GM18508 (cell line): ENCODE measurements around the gene ATXN3.
A peak's percentile ranks its signal among the peaks of the same experiment; 100 is the strongest.
"Not testable (repeated sequence)": the region's sequence is repeated elsewhere in the genome, so short reads cannot be mapped to it uniquely, and the experiment has no call there.

Experiments used
- ATAC-seq: cut with Tn5 transposase; IDR thresholded peaks from one replicate; pipeline ENCODE4 v1.9.1; 2021; ENCODE audit warnings: moderate number of reproducible peaks; ENCODE audit not compliant: insufficient read depth, unreplicated experiment

Gene ATXN3

DNA sequence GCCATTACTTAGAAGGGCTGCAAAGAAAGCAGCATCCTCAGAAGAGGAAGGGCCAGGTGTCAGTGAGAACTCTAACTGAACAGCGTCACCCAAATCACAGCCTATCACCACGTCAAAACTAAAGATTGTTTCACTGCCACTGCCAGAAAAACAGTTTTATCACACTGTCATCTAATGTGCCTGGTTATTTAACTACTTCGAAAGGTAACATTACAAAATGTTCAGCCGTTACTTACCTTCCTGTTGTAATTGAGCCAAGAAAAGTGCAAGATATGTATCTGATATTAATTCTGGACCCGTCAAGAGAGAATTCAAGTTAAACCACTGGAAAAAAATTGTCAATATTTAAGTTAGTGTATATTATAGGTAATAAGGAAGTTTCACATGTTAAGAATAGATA lies 17.9 kb downstream of the ATXN3 start:
- ATAC-seq, result no peak

DNA sequence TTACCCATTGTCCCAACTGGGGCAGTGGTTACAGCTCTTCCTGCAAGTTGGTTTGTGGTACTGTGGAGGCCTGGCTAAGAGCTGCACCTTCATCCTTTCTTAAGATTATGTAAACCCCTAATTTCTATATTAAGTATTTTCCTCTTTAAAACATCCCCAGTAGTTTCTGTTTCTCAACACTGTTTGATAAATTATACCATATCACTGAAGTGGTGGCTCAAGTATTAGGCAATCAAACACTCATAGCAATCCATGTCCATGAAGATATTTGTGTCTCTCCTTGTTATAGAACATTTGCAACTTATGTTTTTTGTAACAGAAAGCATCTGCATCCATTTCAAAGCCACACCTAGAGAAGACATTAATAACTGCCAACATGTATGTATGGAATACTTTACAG lies 31.8 kb downstream of the ATXN3 start:
- ATAC-seq, result no peak

DNA sequence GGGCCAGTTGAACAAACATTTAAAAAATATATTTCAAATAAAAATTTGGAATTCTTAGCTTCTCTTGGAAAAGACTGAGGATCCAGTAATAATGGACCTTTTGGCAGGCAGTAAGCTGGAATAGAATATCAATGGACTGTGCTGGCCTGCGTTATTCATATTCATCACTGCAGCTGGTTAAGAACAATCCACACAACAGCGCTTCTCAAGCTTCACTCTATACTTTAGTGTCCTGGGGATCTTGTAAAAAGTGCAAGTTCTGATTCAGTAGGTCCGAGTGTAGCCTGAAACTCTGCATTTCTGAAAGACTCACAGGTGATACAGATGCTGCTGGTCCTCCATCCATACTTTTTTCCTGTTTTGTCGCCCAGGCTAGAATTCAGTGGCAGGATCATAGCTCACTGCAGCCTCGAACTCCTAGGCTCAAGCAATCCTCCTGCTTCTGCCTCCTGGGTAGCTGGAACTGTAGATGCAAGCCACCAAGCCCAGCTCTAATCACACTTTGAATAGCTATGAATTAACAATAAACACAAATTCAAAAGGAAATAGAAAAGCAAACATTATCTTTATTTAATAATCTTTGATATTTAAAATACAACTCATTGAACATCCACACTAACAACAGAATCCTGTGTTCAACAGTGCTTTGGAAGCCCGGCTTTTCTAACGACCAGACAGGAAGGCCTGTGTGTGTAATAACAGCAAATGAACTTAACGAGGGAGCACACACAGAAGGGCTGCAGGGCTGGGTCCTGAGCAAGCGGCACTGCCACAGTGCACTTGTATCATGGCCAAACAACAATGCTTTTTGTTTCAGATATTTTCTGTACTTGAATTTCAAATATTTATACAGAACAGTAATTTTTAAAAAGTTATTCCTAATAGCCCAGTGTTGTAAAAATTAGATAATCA lies 48.1 kb downstream of the ATXN3 start:
- no peak for ATAC-seq

DNA sequence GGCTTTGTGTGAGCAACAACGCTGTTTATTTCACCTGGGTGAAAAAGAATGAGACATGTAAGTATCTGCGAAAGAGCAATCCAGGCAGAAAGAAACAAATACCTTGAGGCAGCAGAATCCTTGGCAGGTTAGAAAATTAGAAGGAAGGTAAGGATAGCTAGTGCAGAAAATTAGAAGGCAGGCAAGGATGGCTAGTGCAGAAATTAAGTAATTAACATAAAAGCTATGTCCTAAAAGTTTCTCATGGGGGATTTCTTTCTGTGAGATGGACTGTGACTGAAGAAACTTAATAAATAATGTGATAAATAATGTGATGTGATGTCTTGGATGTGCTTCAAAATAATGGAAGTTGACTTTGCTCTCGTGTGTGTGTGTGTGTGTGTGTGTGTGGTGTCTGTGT lies 56.6 kb downstream of the ATXN3 start:
- ATAC-seq, result no peak

DNA sequence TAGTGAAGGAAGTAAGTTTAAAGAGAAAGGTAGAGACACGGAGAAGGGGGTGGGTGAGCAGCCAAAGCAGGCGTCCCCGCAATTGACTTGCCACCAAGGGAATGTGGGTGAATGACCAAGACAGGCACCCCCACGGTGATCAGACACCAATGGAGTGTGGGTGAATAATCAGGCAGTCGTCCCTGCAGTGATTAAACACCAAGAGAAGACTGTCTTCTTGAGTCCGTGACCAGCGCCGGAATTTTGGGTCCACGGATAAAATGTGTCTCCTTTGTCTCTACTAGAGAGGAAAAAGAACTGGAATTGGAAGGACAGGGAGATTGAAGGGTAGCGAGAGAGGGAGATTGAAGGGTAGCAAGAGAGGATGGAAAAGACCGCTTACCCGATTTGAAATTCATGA lies 57.2 kb downstream of the ATXN3 start:
- ATAC-seq, result not testable (repeated sequence)

DNA sequence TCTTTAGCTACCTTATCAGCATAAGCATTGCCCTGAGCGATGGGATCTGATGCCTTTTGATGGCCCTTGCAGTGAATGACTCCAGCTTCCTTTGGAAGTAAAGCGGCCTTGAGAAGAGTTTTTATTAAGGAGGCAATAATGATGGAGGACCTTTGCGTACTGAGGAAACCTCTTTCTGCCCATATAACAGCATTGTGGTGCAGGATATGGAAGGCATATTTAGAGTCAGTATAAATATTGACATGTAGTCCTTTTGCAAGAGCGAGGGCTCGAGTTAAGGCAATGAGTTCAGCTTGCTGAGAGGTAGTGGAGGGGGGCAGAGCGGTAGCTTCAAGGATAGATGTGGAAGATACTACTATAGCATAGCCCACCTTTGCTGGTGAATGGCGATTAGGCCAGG lies 60.5 kb downstream of the ATXN3 start:
- not testable (repeated sequence) for ATAC-seq

DNA sequence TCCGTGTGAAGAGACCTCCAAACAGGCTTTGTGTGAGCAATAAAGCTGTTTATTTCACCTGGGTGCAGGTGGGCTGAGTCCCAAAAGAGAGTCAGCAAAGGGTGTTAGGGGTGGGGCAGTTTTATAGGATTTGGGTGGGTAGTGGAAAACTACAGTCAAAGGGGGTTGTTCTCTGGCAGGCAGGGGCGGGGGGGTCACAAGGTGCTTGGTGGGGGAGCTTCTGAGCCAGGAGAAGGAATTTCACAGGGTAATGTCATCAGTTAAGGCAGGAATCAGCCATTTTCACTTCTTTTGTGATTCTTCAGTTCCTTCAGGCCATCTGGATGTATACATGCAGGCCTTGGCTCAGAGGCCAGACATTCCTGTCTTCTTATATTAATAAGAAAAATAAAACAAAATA lies 64.6 kb downstream of the ATXN3 start:
- ATAC-seq, result not testable (repeated sequence)

DNA sequence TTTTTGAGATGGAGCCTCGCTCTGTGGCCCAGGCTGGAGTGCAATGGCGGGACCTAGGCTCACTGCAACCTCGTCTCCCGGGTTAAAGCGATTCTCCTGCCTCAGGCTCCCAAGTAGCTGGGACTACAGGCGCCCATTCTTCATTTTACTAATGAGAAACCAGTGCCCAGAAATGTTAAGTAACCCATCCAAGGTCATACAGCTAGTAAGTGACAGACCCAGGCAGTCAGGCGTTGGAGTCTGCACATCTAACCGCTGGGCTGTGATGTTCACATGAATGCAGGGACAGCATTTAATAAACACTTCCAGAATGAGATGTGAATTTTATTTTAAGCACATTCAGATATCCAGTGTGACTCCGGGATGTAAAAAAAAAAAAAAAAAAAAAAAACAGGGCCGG lies 65.2 kb downstream of the ATXN3 start:
- no peak for ATAC-seq

DNA sequence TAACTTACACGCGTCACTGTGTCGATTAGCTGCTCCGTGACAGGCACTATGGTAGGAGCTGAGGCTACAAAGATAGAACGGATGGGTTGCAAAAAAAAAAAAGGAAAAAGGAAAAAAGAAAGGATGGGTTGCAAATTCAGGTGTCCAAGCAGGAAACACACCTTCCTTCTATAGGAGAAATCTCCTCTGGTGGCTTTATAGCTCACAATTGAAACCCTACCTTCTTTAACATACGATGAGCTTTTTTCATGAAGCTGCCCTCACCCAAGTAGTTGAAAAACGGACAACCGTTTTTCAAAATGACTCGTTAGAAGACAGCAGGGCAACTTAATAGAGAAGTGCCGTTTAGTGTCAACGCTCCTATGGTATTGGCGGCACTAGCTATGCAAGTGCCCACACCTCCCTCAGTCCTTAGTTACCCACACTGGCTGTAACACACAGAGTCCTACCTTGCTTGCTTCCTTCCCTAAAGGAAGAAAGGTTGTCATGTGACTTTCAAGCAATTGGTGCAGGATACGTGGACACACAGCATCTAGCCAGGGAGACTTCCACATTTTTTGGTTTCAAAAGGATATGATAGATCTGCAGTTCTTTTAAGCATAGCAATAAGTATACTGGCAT lies 65.8 kb downstream of the ATXN3 start:
- ATAC-seq, result no peak

DNA sequence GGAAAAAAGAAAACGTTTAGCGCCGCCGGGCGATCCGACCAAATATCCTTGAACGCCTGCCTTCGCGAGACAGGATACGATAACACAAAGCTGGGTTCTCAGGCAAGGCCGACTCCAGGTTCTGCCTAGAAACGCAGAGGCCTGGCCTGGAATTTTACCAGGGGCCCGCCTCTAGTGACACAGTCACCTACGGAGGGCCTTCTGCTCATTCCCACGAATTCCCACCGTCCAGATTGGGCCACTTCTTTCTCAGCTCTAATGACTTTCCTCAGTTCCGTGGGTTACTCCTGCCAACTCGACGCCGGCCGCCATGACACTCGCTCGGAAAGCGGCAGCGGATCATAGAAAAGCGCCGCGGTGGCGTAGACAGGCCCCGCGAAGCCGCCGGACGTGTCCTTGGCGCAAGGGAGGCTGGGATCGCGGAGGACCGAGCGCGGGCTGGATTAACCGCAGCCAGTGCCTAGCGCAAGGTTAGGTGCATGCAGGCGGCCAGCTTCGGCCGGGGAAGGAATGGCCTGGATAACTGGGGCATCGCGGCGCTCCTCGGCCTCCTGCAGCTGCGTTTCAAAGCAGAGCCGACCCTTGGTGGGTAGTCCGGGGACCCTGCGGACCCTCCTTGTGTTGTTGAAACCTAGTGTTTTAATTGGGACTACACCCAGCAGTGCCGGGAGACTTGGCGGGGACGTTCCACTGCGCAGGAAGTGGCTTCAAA lies 66.5 kb downstream of the ATXN3 start, which contains the start of gene TRIP11:
Gene TRIP11, minus strand, starts transcription at position 341 of the 712 bp plus-strand sequence. CDS start 374 bp downstream, outside the sequence.
- peak; percentile 85 for ATAC-seq

DNA sequence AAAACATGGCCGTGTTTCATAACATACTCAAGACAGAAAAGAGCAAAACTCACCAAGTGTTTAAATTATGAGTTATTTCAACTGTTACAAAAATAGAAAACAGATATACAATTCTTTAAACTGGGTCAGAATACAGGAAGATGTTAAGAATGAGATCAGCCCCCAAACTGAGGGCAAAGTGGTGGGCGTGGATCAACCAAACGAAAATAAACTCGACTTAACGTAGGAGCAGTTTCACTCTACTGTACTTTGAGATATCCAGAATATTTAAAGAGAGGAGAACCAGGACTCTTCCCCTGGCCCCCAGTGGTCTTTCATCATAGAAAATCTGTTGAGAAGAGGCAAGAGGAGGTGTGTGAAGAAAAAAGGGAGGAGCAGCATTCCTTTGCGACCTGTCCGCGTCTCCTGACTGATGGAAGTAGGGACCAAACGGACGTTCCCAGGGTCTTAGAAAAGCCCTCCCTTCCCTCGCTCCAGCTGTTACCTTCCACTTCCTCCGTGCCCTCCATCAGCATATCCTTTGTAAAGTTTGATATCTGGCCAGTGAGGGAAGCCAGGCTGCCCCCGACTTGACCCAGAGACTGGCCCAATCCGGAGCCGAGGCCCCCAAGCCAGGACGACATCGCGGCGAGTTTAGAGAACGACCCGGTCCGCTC lies 67.2 kb downstream of the ATXN3 start:
- ATAC-seq, result no peak

DNA sequence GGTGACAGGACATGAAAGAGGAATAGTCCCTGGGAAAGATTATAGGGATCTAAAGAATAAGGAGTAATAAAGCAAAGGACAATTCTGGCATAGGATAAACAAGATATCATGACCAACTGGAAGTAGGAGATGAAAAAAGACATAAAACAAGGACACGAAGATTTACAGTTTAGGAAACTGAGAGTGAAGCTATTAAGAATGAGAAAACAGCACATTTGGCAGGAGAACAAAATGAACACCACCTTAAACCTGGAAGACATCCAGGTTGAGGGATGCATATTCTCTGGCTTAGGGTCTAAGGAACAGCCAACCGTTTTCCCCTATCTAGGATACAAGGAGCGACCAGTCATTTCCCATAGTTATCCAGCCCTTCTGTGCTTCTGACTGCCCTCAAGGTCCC lies 68.4 kb downstream of the ATXN3 start:
- no peak for ATAC-seq

DNA sequence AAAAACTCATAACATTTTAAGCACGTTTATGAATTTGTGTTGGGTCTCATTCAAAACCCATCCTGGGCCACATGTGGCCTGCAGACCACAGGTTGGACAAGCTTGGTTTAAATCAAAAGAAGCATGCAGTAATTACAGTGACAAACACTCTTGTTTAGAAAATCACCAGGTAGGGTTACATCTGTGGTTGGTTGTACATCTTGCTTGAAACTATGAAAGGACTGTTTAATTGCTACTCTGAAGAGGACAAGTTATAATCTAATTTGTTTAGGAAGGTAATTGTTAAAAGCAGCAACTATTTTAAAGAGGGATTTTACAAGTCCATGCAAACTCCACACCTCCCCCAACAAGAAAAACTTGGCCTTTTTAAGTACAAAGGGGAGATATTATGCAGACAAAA lies 70.5 kb downstream of the ATXN3 start:
- no peak for ATAC-seq

DNA sequence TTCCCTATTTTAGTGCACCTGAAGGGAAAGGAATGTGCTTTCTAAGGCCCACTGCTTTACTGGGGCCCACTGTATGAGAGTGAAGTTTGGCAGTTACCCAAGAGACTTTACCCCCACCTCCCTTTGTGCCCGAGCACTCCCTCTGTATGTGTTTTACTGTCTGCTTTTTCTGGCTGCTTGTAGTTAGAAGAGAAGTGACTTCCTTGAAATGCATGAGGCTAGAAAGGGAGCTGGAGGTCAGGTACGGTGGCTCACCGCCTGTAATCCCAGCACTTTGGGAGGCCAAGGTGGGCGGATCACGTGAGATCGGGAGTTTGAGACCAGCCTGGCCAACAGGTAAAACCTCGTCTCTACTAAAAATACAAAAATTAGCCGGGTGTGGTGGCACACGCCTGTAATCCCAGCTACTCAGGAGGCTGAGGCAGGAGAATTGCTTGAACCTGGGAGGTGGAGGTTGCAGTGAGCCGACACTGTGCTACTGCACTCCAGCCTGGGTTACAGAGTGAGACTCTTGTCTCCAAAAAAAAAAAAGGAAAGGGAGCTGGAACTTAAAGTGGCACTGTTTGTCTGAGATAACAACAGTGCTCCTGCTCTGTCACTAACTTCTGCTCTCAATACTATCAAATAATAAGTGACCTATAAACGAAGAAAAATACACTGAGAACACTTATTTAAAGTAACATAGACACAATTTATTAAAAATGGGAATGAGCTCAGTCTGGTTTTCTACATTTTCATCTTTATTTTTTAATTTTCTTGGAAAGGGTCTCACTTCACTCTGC lies 72.3 kb downstream of the ATXN3 start:
- ATAC-seq, result no peak

DNA sequence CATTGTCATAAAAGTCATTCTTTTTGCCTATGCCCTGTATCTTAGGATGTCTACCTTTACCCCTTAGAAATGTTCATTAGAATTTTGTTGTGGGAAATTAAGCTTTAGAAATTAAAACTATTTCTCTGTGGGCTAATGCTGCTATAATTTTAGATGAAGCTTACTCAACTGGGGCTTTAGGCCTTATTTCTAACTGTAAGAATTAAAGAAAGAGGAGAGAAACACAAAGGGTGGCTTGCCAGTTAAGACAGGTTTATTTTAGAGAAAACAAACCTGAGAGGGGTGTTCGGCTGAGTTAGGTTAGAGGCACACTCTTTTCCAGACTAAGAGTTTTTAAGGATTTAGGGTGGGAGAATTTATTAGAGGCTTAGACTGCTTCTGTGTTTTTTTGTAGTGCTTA lies 72.9 kb downstream of the ATXN3 start:
- ATAC-seq, result no peak

DNA sequence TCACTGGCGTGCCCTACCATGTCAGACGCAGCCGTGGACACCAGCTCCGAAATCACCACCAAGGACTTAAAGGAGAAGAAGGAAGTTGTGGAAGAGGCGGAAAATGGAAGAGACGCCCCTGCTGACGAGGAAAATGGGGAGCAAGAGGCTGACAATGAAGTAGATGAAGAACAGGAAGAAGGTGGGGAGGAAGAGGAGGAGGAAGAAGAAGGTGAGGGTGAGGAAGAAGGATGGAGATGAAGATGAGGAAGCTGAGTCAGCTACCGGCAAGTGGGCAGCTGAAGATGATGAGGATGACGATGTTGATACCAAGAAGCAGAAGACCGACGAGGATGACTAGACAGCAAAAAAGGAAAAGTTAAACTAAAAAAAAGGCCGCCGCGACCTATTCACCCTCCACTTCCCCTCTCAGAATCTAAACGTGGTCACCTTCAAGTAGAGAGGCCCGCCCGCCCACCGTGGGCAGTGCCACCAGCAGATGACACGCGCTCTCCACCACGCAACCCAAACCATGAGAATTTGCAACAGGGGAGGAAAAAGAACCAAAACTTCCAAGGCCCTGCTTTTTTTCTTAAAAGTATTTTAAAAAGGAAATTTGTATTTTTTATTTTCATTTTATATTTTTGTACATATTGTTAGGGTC lies 79.7 kb downstream of the ATXN3 start:
- no peak for ATAC-seq

DNA sequence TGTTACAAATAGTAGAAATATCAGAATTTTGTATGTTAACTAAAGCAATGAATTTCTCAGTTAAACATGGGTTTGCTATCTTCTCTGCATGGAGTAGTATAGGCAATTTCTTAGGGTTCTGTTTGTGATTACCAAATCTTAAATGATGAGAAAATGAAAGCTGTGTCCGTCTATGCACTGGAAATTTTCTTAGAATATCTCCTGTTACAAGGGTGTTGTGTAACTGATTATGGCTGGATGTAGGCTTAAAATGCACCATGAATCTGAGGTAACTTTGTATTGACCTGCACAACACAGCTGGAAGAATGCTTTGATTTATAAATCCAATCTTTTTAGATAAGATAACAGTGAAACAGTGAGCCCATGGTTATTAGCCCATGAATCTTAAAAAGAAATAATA lies 84.3 kb downstream of the ATXN3 start:
- no peak for ATAC-seq

DNA sequence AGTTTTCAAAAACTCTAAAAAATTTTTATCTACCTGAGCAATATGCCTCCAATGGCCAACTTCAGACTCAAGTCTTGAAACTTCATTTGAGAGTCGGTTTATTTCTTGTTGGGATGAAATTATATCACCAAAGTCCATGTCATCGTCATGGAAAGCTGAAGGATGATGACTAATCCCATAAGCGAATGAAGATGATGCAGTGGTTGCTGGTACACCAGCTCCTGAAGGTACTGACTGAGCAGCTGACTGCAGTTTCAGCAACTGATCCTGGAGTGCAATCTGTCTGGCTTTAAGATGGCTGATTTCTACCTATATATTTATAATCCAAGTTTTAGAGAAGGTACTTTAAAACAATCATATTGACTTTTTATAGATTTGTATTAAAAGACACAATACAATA lies 84.9 kb downstream of the ATXN3 start:
- ATAC-seq, result no peak

DNA sequence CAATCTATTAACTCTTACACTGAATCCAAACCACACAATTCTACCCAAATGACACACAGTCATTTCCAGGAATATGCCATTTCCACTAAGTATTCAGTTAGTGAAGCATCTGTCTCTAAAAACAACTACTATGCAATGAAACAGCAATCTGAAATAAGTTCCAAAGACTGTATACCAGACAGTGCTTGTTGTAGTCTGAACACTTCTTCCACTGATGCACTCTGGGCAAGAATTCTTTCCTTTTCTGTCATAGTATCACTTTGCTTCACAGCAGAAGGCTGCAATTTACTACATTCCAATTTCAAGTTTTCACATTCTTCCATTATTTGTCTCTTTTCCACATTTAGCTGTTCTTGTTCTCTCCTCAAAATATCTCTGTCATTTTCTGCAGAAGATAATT lies 92.3 kb downstream of the ATXN3 start:
- no peak for ATAC-seq
